ENCODE data around the gene SLC35G4.

DNA sequence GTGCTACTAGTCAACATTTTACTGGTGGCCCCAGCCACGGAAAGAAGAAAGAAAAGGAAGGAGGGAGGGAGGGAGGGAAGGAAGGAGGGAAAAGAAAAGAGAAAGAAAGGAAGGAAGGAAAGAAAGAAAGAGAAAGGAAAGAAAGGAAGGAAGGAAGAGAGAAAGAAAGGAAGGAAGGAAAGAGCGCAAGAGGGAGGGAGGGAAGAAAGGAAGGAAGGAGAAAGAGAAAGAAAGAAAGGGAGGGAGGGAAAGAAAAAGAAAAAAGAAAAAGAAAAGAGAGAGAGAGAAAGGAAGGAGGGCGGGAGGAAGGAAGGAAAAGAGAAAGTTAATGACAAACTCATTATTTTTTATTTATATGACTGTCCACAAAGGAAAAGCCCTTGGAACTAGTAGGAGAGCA lies 34.9 kb upstream of the SLC35G4 start:
- no peak for TF ChIP-seq ZNF549 (tag by site-specific recombination; IDR thresholded peaks at IDR 0.05)
- TF ChIP-seq ATF2 (tag by site-specific recombination; IDR thresholded peaks at IDR 0.05; ENCODE audit: low read depth), result no peak
- TF ChIP-seq, protein P1, sequence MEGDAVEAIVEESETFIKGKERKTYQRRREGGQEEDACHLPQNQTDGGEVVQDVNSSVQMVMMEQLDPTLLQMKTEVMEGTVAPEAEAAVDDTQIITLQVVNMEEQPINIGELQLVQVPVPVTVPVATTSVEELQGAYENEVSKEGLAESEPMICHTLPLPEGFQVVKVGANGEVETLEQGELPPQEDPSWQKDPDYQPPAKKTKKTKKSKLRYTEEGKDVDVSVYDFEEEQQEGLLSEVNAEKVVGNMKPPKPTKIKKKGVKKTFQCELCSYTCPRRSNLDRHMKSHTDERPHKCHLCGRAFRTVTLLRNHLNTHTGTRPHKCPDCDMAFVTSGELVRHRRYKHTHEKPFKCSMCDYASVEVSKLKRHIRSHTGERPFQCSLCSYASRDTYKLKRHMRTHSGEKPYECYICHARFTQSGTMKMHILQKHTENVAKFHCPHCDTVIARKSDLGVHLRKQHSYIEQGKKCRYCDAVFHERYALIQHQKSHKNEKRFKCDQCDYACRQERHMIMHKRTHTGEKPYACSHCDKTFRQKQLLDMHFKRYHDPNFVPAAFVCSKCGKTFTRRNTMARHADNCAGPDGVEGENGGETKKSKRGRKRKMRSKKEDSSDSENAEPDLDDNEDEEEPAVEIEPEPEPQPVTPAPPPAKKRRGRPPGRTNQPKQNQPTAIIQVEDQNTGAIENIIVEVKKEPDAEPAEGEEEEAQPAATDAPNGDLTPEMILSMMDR (tag by site-specific recombination; IDR thresholded peaks at IDR 0.05), result no peak
- no peak for TF ChIP-seq REST (tag by site-specific recombination; IDR thresholded peaks at IDR 0.05)
- no peak for TF ChIP-seq FEZF1 (tag by site-specific recombination; IDR thresholded peaks at IDR 0.05)
- no peak for TF ChIP-seq PATZ1 (tag by site-specific recombination; IDR thresholded peaks at IDR 0.05)
- TF ChIP-seq ZBTB49 (tag by site-specific recombination; IDR thresholded peaks at IDR 0.05; ENCODE audit: low read depth), result no peak
- no peak for TF ChIP-seq ZNF560 (tag by site-specific recombination; IDR thresholded peaks at IDR 0.05; ENCODE audit: borderline replicate concordance)
- TF ChIP-seq ZNF501 (tag by site-specific recombination; IDR thresholded peaks at IDR 0.05), result no peak
- no peak for TF ChIP-seq ZBTB1 (tag by site-specific recombination; IDR thresholded peaks at IDR 0.05)
- no peak for TF ChIP-seq KLF16 (tag by site-specific recombination; IDR thresholded peaks at IDR 0.05)

Measured in HEK293 (cell line).